HG03378 (cell line): ENCODE data around the gene PALD1.
A peak's percentile ranks its signal among the peaks of the same experiment; 100 is the strongest.

Source experiments
- ATAC-seq: cut with Tn5 transposase; IDR thresholded peaks from one replicate; pipeline ENCODE4 v1.9.1; 2021; ENCODE audit warnings: mild to moderate bottlenecking, moderate library complexity; ENCODE audit not compliant: unreplicated experiment

Gene PALD1

GRCh38 chr10:70552586-70552985 is 74.0 kb downstream of the PALD1 start:
- no peak for ATAC-seq

DNA sequence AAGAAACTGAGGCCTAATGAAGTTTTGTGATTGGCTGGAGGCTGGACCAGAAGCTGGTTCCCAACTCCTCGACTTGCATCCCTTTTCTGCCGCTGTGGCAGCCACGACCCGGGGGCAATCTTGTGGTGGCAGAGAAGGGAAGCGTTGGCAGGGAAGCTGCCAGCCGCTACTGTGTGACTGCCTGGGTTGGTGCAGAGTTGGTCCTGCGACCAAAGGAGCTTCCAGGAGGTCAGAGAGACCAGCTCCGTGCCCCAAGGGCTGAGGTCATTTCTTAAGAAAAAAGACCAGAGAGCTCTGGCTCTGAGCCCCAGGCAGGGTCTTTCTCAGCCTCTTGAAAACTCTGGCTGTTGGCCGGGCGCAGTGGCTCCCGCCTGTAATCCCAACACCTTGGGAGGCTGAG is 76.8 kb downstream of the PALD1 start:
- ATAC-seq = no peak

GRCh38 chr10:70557086-70557845 is 78.7 kb downstream of the PALD1 start:
- no peak for ATAC-seq

DNA sequence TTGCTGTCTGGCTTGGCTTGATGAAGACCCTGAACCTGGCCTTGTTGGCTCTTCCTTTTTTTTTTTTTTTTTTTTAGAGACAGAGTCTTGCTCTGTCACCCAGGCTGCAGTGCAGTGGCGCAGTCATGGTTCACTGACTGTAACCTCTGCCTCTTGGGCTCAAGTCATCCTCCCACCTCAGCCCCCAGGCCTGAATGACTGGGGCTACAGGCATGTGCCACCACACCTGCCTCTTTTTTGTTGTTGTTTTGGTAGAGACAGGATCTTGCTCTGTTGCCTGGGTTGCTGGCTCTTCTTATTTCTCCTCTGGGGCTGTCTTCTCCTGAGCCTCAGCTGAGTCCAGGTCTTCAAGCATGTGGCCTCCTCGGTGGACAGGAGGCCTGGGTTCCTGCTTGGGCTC is 79.3 kb downstream of the PALD1 start:
- ATAC-seq = no peak

DNA sequence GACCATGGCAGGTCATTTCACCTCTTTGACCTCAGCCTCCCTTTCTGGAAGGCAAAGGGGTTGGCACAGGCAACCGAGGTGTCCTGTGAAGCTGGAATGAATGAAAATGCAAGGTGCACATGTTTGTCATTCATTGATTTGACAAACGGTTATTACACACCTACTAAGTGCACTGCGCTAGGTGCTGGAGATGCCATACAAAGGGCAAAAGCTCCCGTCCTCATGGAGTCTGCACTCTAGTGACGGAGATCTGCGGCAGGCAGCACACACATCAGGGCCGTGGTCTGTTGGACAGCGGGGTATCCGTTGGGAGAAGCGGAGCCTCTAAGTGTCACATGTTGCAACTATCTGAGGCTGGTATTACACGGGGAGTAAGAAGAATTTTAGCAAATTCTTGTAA is 79.7 kb downstream of the PALD1 start:
- no peak for ATAC-seq

- peak; percentile 44 for ATAC-seq
These were observed 80.6 kb downstream of the PALD1 start for GRCh38 chr10:70558871-70559810.

- ATAC-seq = no peak
These were observed 81.3 kb downstream of the PALD1 start for GRCh38 chr10:70559861-70560260.

GRCh38 chr10:70560511-70560941 is 82.0 kb downstream of the PALD1 start:
- ATAC-seq = no peak

DNA sequence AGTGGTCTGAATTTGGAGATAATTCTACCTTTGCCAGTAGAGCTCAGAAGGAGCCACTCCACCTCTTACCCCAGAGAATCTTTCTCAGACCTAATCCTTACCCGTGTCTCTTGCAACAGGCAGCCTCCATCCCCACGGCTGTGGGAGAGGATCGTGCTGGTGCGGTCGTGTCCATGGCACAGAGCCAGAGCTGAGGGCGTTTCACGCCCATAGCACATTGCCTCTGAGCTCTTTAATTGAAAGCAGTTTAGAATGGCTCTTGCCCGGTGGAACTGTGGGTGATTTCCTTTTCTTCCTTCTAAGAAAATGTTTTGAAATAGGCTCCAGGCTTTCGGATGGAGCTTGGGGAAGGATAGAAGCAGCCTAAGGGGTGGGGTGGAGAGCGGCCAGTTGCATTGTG is 82.5 kb downstream of the PALD1 start:
- ATAC-seq = no peak

- ATAC-seq = no peak
These were observed 83.0 kb downstream of the PALD1 start for GRCh38 chr10:70561558-70561957.

DNA sequence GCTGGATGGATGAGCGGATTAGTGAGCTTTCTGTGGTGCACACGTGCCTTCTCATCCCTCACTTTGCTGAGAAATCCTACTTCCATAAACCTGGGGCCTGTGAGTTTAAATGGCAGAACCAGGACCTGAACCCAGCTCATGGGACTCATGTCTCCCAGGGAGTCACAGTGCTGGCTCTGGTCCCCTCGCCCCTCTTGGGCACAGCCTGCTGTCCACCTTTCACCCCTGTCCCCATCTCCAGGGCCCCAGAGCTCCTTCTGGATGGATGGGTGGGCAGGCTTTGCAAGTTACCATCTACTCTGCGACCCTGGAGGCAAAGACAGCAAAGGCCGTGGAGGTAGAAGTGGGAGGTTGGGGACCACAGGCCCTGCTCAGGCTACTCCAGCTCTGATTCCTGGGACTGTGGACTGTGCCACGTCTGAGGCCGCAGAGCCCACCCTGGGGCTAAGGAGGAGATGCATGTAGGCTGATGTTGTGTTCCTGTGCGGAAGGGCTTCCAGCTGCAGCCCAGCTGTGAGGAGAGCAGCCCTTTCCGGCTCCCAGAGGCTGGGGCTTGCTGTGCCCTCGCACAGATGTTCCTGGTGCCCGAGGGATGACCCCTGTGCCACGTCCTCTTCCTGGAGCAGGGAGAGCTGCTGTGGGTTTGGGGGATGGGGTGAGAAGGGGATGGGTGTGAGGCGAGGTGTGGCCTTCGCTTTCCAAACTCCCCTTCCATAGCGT is 83.6 kb downstream of the PALD1 start:
- no peak for ATAC-seq

DNA sequence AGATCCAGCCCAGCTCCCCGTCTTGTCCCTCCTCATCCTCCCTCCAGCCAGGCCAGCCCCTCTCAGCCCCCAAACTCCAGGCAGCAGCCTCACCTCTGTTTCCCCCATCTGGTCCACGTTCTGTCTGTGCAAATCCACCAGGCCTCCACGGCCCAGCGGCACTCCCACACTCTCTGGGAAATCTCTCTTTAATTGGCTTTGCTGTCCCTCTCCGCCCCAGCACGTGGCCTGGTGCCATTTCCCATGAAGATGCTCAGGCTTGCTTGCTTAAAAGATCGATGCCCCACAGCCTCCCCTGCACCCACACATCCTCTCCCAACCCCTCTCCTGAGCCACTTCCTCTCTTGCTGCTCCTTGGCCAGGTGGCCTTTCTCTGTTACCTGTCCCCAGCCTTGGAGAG is 84.7 kb downstream of the PALD1 start:
- no peak for ATAC-seq

DNA sequence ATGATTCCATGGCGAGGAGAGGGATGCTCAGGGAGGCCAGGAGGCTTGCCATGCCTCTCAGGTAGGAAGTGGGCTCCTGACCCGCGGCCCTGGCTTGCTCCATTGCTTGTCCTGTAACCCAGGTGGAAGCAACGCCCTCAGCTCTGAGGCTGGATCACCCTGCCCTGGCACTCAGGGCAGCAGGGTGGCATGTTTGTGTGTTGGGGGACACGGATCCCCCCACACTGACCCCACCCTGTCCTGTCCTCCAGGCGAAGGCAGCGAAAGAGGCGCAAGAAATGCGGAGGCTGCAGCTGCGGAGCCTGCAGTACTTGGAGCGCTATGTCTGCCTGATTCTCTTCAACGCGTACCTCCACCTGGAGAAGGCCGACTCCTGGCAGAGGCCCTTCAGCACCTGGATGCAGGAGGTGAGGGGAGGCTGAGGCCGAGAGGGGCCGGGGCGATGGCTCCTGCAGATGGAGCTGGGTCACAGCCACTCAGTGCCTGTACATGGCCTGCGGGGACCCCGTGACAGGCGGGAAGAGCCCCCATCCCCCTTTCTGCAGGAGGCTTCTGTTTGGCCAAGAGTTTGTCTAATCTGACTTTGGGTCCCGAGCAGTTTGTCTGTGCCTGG is 85.7 kb downstream of the PALD1 start:
- ATAC-seq = no peak

DNA sequence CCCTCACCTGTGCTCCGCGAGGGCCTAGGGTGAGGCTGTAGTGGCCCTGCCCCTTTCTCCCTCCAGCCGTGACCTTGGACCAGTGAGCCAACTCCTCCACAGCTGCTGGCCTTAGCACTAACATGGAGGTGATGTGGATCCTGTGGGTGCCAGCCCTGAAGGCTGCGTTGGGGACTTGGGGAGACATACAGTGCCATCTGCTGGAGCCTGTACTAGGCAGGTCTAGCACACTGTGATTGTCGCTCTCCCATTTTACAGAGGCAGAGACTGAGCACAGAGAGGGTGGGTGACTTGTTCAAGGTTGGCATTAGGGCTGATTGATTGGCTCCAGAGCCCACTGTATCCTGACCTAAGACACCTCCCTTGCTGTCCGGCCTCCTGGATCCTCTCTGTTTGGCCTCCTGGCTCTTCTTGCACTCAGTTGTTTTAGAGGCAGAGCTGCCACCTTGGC is 86.4 kb downstream of the PALD1 start:
- ATAC-seq = no peak

- no peak for ATAC-seq
These were observed 87.3 kb downstream of the PALD1 start for GRCh38 chr10:70565556-70566514.

GRCh38 chr10:70566515-70567290 is 88.1 kb downstream of the PALD1 start:
- no peak for ATAC-seq

DNA sequence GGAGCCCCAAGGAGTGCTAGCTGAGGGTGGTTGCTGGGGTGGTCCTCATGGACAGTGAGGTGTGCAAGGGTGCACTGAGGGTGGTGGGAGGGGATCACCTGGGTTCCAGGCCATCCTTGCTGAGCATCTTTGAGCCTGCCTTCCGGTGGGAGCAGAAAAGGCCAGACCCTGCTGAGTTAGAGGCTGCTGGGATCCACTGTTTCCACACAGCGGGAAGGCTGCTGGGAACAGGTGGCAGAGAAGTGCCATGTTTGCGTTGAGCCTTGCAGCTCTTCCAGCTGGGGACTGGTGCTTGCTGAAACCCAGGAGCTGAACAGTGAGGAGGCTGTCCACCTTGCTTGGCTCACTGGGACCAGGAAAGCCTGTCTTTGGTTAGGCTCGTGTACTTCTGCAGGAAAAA is 89.0 kb downstream of the PALD1 start:
- no peak for ATAC-seq

DNA sequence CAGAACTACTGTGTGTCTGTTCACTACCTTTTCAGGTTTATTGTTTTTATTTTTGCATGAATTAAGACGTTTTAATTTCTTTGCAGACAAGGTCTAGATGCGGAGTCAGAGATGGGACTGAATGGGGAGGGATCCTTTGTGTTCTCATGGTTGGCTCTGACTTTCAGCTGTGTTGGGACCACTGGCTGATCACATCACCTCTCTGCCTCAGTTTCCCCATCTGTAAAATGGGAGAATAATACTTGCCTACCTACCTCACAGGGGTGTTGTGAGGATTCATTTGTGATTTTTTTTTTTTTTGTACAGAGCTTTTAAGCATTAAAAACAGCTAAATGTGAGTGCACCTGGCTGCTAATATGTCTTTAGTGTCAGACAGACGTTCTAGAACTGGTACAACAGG is 89.5 kb downstream of the PALD1 start:
- no peak for ATAC-seq
